ENCODE results near the gene TFB1M. TPM values are rescaled to one million over a fixed set of nuclear protein-coding genes. Genes with fewer than 3 reads are reported as not detected.

The TFB1M gene
- total RNA-seq, 2 donors from 2014 or later, result 38.8 to 43.0 TPM

- no peak for TF ChIP-seq CTCF (conservative IDR thresholded peaks at IDR 0.05)
- Histone ChIP-seq H3K9me3 (ENCODE audit: control insufficient read depth, low read length) (no peaks in the 10 kb centered on the region), H3K27me3 (ENCODE audit: control insufficient read depth, insufficient read depth, low read length, poor library complexity, severe bottlenecking) (no peaks in the 10 kb centered on the region), H3K9ac (ENCODE audit: extremely low read depth, low read length, poor library complexity, severe bottlenecking) (no peak overlapping the region), H3K4me1 (ENCODE audit: control insufficient read depth, insufficient read depth, low read length) (peaks cover 5% of the 10 kb centered on the region), H3K4me3 (ENCODE audit: low read length) (no peak overlapping the region), H3K27ac (ENCODE audit: low read depth, low read length) (peak overlapping the region; percentile 3), H3K36me3 (ENCODE audit: control insufficient read depth, insufficient read depth, low read length) (peaks cover 67% of the 10 kb centered on the region)
- H3K36me3 Mint-ChIP-seq (ENCODE audit: low read depth), result peaks cover 23% of the 10 kb centered on the region
- peaks cover 19% of the 10 kb centered on the region for H3K4me1 Mint-ChIP-seq
- peak overlapping the region; percentile 64 for H3K27ac Mint-ChIP-seq
- DNase-seq, result peak; percentile 75
- H3K27me3 Mint-ChIP-seq (ENCODE audit: insufficient read depth), result no peaks in the 10 kb centered on the region
- no peak overlapping the region for H3K4me3 Mint-ChIP-seq
- 71 to 80% methylated on average over 1 to 3 of the region's 3 CpGs for WGBS, 2 experiments (ENCODE audit: insufficient coverage in 1 of 2, insufficient read length in 1 of 2)
- no peaks in the 10 kb centered on the region for H3K9me3 Mint-ChIP-seq
Observed at GRCh38 chr6:155273431-155273830, 40.9 kb downstream of the TFB1M start.

- peak overlapping the region; percentile 66 for H3K27ac Mint-ChIP-seq
- Histone ChIP-seq H3K27ac (ENCODE audit: low read depth, low read length) (peak overlapping the region; percentile 30), H3K4me1 (ENCODE audit: control insufficient read depth, insufficient read depth, low read length) (peaks cover 9% of the 10 kb centered on the region), H3K9ac (ENCODE audit: extremely low read depth, low read length, poor library complexity, severe bottlenecking) (no peak overlapping the region), H3K27me3 (ENCODE audit: control insufficient read depth, insufficient read depth, low read length, poor library complexity, severe bottlenecking) (no peaks in the 10 kb centered on the region), H3K36me3 (ENCODE audit: control insufficient read depth, insufficient read depth, low read length) (peaks cover 62% of the 10 kb centered on the region), H3K9me3 (ENCODE audit: control insufficient read depth, low read length) (peaks cover under 1% of the 10 kb centered on the region), H3K4me3 (ENCODE audit: low read length) (no peak overlapping the region)
- 87 to 90% methylated on average over 6 to 8 of the region's 8 CpGs for WGBS, 2 experiments (ENCODE audit: insufficient coverage in 1 of 2, insufficient read length in 1 of 2)
- H3K9me3 Mint-ChIP-seq, result peaks cover 4% of the 10 kb centered on the region
- H3K27me3 Mint-ChIP-seq (ENCODE audit: insufficient read depth), result no peaks in the 10 kb centered on the region
- peaks cover 28% of the 10 kb centered on the region for H3K36me3 Mint-ChIP-seq (ENCODE audit: low read depth)
- no peak for TF ChIP-seq CTCF (conservative IDR thresholded peaks at IDR 0.05)
- no peak overlapping the region for H3K4me3 Mint-ChIP-seq
- DNase-seq, result no peak
- H3K4me1 Mint-ChIP-seq, result peaks cover 25% of the 10 kb centered on the region
Observed at GRCh38 chr6:155272353-155273232, 41.7 kb downstream of the TFB1M start.

GRCh38 chr6:155271145-155271544, 43.1 kb downstream of the TFB1M start:
- peaks cover 60% of the 10 kb centered on the region for H3K36me3 ChIP-seq (ENCODE audit: control insufficient read depth, insufficient read depth, low read length)
- H3K4me1 Mint-ChIP-seq, result peaks cover 29% of the 10 kb centered on the region
- no peak for DNase-seq
- H3K9ac ChIP-seq (ENCODE audit: extremely low read depth, low read length, poor library complexity, severe bottlenecking), result no peak overlapping the region
- H3K27me3 Mint-ChIP-seq (ENCODE audit: insufficient read depth), result no peaks in the 10 kb centered on the region
- no peak overlapping the region for H3K27ac ChIP-seq (ENCODE audit: low read depth, low read length)
- no peak overlapping the region for H3K4me3 ChIP-seq (ENCODE audit: low read length)
- H3K36me3 Mint-ChIP-seq (ENCODE audit: low read depth), result peaks cover 38% of the 10 kb centered on the region
- no peak overlapping the region for H3K4me3 Mint-ChIP-seq
- H3K9me3 ChIP-seq (ENCODE audit: control insufficient read depth, low read length), result peaks cover 9% of the 10 kb centered on the region
- no peak for TF ChIP-seq CTCF (conservative IDR thresholded peaks at IDR 0.05)
- H3K27me3 ChIP-seq (ENCODE audit: control insufficient read depth, insufficient read depth, low read length, poor library complexity, severe bottlenecking), result no peaks in the 10 kb centered on the region
- peaks cover 9% of the 10 kb centered on the region for H3K4me1 ChIP-seq (ENCODE audit: control insufficient read depth, insufficient read depth, low read length)
- H3K27ac Mint-ChIP-seq, result no peak overlapping the region
- H3K9me3 Mint-ChIP-seq, result peaks cover 14% of the 10 kb centered on the region
